ENCODE measurements around the gene UGGT1. TPM values are rescaled to one million over a fixed set of nuclear protein-coding genes. Genes with fewer than 3 reads are reported as not detected.

The UGGT1 gene
- total RNA-seq, 1 donor from 2014 or later = 67.9 TPM

GRCh38 chr2:128134573-128134972, 43.6 kb downstream of the UGGT1 start:
- no peak overlapping the region for H3K27ac Mint-ChIP-seq (ENCODE audit: unreplicated experiment)
- H3K36me3 Mint-ChIP-seq (ENCODE audit: unreplicated experiment) = peaks cover 4% of the 10 kb centered on the region
- H3K4me3 Mint-ChIP-seq (ENCODE audit: unreplicated experiment) = no peak overlapping the region
- peaks cover 6% of the 10 kb centered on the region for H3K27me3 Mint-ChIP-seq (ENCODE audit: unreplicated experiment)
- DNase-seq = no peak
- H3K4me1 Mint-ChIP-seq (ENCODE audit: low read depth, unreplicated experiment) = no peaks in the 10 kb centered on the region
- no peaks in the 10 kb centered on the region for H3K9me3 Mint-ChIP-seq (ENCODE audit: unreplicated experiment)
- no peak for TF ChIP-seq CTCF (IDR thresholded peaks at IDR 0.05; ENCODE audit: partially characterized antibody, unreplicated experiment)

- H3K27me3 Mint-ChIP-seq (ENCODE audit: unreplicated experiment) = peaks cover 4% of the 10 kb centered on the region
- H3K36me3 Mint-ChIP-seq (ENCODE audit: unreplicated experiment) = no peaks in the 10 kb centered on the region
- no peak overlapping the region for H3K27ac Mint-ChIP-seq (ENCODE audit: unreplicated experiment)
- TF ChIP-seq CTCF (IDR thresholded peaks at IDR 0.05; ENCODE audit: partially characterized antibody, unreplicated experiment) = no peak
- H3K9me3 Mint-ChIP-seq (ENCODE audit: unreplicated experiment) = no peaks in the 10 kb centered on the region
- no peaks in the 10 kb centered on the region for H3K4me1 Mint-ChIP-seq (ENCODE audit: low read depth, unreplicated experiment)
- H3K4me3 Mint-ChIP-seq (ENCODE audit: unreplicated experiment) = no peak overlapping the region
- no peak for DNase-seq
Observed at GRCh38 chr2:128137094-128137616, 46.2 kb downstream of the UGGT1 start.

GRCh38 chr2:128139624-128140023, 48.6 kb downstream of the UGGT1 start:
- H3K36me3 Mint-ChIP-seq (ENCODE audit: unreplicated experiment) = no peaks in the 10 kb centered on the region
- DNase-seq = no peak
- TF ChIP-seq CTCF (IDR thresholded peaks at IDR 0.05; ENCODE audit: partially characterized antibody, unreplicated experiment) = no peak
- H3K4me1 Mint-ChIP-seq (ENCODE audit: low read depth, unreplicated experiment) = no peaks in the 10 kb centered on the region
- no peak overlapping the region for H3K27ac Mint-ChIP-seq (ENCODE audit: unreplicated experiment)
- no peak overlapping the region for H3K4me3 Mint-ChIP-seq (ENCODE audit: unreplicated experiment)
- no peaks in the 10 kb centered on the region for H3K27me3 Mint-ChIP-seq (ENCODE audit: unreplicated experiment)
- H3K9me3 Mint-ChIP-seq (ENCODE audit: unreplicated experiment) = no peaks in the 10 kb centered on the region

GRCh38 chr2:128145651-128146050, 54.7 kb downstream of the UGGT1 start:
- Mint-ChIP-seq H3K4me3 (ENCODE audit: unreplicated experiment) (no peak overlapping the region), H3K4me1 (ENCODE audit: low read depth, unreplicated experiment) (no peaks in the 10 kb centered on the region), H3K9me3 (ENCODE audit: unreplicated experiment) (no peaks in the 10 kb centered on the region), H3K27me3 (ENCODE audit: unreplicated experiment) (no peaks in the 10 kb centered on the region), H3K27ac (ENCODE audit: unreplicated experiment) (no peak overlapping the region), H3K36me3 (ENCODE audit: unreplicated experiment) (no peaks in the 10 kb centered on the region)
- TF ChIP-seq CTCF (IDR thresholded peaks at IDR 0.05; ENCODE audit: partially characterized antibody, unreplicated experiment) = no peak
- no peak for DNase-seq

GRCh38 chr2:128153786-128154185, 62.8 kb downstream of the UGGT1 start:
- H3K4me3 Mint-ChIP-seq (ENCODE audit: unreplicated experiment) = no peak overlapping the region
- no peaks in the 10 kb centered on the region for H3K27me3 Mint-ChIP-seq (ENCODE audit: unreplicated experiment)
- no peaks in the 10 kb centered on the region for H3K4me1 Mint-ChIP-seq (ENCODE audit: low read depth, unreplicated experiment)
- no peaks in the 10 kb centered on the region for H3K9me3 Mint-ChIP-seq (ENCODE audit: unreplicated experiment)
- no peak for TF ChIP-seq CTCF (IDR thresholded peaks at IDR 0.05; ENCODE audit: partially characterized antibody, unreplicated experiment)
- no peak overlapping the region for H3K27ac Mint-ChIP-seq (ENCODE audit: unreplicated experiment)
- no peak for DNase-seq
- H3K36me3 Mint-ChIP-seq (ENCODE audit: unreplicated experiment) = no peaks in the 10 kb centered on the region

Data from glutamatergic neuron (in vitro differentiated cells).